Measurements from ENCODE around the gene SLC39A10.

Gene SLC39A10

DNA sequence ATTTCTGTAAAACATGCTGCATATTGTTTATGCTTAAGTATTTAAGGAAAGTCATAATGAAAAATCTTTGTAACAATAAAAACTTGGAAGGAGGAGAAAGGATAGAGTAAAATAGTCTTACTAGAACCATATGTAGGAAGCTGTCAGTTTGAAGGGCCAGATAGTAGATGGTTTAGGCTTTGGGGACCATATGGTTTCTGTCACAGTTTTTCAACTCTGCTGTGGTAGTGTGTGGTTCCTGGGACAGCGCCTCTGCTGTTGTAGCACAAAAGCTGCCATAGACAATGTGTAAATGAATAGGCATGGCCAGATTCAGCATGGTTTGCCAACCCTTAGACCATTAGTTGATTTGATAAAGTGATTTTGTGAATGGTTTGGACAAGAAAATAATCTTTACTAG lies 75.5 kb downstream of the SLC39A10 start:
- DNase-seq, result no peak

- no peak for DNase-seq
Measured at GRCh38 chr2:195733831-195734230, 76.8 kb downstream of the SLC39A10 start.

- no peak for DNase-seq
Measured at GRCh38 chr2:195734395-195734794, 77.4 kb downstream of the SLC39A10 start.

DNA sequence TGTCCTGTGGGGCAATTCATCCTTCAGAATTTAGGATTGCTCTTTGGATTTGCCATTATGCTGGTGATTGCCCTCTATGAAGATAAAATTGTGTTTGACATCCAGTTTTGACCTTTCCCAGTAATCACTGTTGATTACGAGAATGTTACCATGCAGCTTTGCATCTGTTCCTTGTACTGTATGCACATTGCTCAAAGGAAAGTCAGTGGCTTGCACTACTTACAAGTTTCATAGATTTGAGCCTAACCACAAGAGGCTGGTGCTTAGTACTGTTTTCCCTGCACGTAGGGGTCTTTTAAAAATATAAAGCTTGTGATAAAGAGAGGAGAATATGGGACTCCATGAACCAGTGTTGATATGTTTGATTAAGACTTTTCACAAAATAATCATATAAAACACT lies 77.9 kb downstream of the SLC39A10 start:
- no peak for DNase-seq

DNA sequence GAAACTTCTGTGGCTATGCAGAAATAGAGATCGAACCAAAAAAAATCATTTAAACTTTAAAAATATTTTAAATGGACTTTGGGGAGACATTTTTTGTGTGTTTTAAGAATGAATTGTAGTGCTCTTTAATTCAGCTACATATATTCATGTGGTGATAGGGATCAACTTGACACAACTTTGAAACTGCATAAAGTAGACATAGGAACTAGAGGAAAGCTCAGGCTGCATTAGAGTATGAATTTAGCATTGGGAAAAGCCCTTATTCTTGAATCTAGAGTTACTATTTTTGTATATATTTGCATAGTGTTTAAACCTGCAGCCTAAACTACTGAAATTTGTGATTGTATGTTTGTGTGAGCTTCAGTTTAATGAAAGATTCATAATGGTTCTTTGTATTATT lies 78.3 kb downstream of the SLC39A10 start:
- DNase-seq, result no peak

GRCh38 chr2:195737511-195738325 lies 80.7 kb downstream of the SLC39A10 start:
- DNase-seq, result no peak

DNA sequence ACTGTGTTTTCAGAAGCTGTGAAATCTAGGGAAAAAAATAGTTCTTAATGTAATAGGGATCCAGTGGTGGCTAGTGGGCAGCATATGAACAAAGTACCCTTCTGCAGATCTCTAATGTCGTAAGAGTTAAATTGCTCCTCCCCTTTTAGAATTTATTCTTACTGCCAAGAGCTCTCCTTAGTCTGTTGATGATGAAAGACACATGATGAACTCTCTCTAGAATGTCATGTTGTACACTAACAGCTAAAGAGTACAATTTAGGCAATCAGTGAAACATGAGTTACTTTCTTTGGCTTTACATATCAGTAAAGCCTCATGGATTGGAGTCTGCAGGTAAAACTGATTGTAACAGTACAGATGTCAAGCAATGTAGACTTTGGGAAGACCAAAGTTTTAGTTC lies 84.2 kb downstream of the SLC39A10 start:
- DNase-seq, result no peak

- no peak for DNase-seq
Measured at GRCh38 chr2:195756218-195756942, 99.4 kb downstream of the SLC39A10 start.

DNA sequence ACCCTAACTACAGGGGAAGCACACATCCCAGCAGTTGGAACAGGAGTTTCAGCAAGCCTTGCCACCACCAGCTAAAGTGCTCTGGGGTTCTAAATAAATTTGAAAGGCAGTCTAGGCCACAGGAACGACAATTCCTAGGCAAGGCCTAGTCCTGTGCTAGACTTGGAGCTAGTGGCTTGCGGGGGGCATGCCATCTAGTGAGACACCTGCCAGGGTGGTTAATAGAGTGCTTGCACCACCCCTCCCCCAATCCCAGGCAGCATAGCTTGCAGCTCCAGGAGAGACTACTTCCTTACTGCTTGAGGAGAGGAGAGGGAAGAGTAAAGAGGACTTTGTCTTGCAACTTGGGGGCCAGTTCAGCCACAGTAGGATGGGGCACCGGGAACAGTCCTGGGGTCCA lies 101.8 kb downstream of the SLC39A10 start:
- no peak for DNase-seq

- no peak for DNase-seq
Measured at GRCh38 chr2:195759877-195760276, 102.9 kb downstream of the SLC39A10 start.

DNA sequence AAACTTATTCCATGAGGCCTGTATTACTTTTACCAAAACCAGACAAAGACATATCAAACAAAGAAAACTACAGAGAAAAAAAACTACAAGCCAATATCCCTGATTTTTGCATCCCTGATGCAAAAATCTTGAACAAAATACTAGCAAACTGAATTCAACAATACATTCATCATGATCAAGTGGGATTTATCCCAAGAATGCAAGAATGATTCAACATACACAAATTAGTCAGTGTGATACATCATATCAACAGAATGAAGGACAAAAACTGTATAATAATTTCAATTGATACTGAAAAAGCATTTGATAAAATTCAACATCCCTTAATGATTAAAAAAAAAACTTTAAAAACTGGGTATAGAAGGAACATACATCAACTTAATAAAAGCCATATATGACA lies 106.8 kb downstream of the SLC39A10 start:
- DNase-seq, result peak; percentile 10

DNA sequence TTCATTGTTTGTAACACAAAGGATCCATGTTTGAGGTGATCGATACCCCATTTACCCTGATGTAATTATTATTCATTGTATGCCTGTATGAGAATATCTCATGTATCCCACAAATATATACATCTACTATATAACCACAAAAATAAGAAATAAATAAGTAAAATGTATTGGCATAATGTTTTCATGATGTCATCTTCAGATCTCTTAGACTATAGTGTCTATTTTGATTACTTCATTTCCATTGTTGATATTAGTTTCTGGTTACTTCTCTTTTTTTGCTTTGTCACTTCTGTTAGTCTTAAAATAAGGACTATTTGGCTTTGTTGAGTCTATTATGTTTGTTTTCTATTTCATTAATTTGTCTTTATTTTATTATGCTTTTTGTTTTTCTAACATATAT lies 109.7 kb downstream of the SLC39A10 start:
- no peak for DNase-seq

DNA sequence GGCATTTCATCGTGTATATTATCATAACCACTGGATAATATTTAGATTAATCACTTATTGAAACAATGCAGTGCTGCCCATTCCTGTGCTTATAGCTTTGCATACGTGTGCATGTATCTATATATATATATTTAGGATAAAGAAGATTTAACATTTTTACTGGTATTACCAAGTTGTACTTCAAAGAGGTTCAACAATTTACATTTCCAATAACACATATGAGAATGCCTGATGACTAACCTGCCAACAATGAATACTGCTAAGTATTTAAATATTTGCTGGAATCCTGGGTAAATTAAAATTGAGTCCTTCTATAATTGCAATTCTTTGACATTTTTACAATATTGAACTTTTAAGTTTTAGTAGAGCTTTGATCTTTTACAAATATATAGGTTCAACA lies 111.4 kb downstream of the SLC39A10 start:
- no peak for DNase-seq

- peak; percentile 24 for DNase-seq
Measured at GRCh38 chr2:195769975-195770374, 112.9 kb downstream of the SLC39A10 start.

- DNase-seq, result peak; percentile 19
Measured at GRCh38 chr2:195779491-195779890, 122.5 kb downstream of the SLC39A10 start.

DNA sequence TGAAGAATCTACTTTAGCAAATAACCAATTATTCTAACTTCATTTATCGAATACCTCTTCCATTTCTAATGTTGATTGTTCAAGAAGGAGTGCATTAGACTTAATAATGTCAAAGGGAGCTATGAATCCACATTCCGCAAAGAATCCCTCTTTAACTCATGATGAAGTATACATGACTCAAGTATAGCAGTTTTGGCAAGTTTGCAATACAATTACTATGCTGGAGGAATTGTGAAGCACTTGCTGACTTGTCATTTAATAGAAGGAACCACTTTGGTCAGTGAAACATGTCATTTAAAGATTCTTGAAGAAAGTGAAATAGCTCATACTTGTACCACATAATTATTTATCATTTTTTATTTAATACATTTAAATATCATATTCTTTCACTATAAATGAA lies 125.1 kb downstream of the SLC39A10 start:
- DNase-seq, result no peak

Measured in NCI-H226 (cell line).